Measurements from ENCODE around the gene RPP40.
"Not testable (repeated sequence)": the region's sequence is repeated elsewhere in the genome, so short reads cannot be mapped to it uniquely, and the experiment has no call there.

RPP40 gene

GRCh38 chr6:5020142-5020541 is 16.3 kb upstream of the RPP40 start:
- DNase-seq (ENCODE audit: low read depth in 2 of 2) = no peak
- no peak overlapping the region for H3K4me3 ChIP-seq (replicated peaks in 1 of 2; ENCODE audit: low read depth in 2 of 2, low read length in 2 of 2)
- TF ChIP-seq, protein P1, sequence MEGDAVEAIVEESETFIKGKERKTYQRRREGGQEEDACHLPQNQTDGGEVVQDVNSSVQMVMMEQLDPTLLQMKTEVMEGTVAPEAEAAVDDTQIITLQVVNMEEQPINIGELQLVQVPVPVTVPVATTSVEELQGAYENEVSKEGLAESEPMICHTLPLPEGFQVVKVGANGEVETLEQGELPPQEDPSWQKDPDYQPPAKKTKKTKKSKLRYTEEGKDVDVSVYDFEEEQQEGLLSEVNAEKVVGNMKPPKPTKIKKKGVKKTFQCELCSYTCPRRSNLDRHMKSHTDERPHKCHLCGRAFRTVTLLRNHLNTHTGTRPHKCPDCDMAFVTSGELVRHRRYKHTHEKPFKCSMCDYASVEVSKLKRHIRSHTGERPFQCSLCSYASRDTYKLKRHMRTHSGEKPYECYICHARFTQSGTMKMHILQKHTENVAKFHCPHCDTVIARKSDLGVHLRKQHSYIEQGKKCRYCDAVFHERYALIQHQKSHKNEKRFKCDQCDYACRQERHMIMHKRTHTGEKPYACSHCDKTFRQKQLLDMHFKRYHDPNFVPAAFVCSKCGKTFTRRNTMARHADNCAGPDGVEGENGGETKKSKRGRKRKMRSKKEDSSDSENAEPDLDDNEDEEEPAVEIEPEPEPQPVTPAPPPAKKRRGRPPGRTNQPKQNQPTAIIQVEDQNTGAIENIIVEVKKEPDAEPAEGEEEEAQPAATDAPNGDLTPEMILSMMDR (IDR thresholded peaks at IDR 0.05; ENCODE audit: low read depth, low read length) = no peak

GRCh38 chr6:5014072-5014561 is 10.3 kb upstream of the RPP40 start:
- no peak overlapping the region for H3K4me3 ChIP-seq (replicated peaks in 1 of 2; ENCODE audit: low read depth in 2 of 2, low read length in 2 of 2)
- TF ChIP-seq, protein P1 (IDR thresholded peaks at IDR 0.05; ENCODE audit: low read depth, low read length) = no peak
- no peak for DNase-seq (ENCODE audit: low read depth in 2 of 2)

- peak; percentile 17 to 43 for DNase-seq (ENCODE audit: low read depth in 2 of 2)
- no peak overlapping the region for H3K4me3 ChIP-seq (replicated peaks in 1 of 2; ENCODE audit: low read depth in 2 of 2, low read length in 2 of 2)
- TF ChIP-seq, protein P1 (IDR thresholded peaks at IDR 0.05; ENCODE audit: low read depth, low read length) = no peak
Measured at GRCh38 chr6:5012519-5012918, 8.7 kb upstream of the RPP40 start.

DNA sequence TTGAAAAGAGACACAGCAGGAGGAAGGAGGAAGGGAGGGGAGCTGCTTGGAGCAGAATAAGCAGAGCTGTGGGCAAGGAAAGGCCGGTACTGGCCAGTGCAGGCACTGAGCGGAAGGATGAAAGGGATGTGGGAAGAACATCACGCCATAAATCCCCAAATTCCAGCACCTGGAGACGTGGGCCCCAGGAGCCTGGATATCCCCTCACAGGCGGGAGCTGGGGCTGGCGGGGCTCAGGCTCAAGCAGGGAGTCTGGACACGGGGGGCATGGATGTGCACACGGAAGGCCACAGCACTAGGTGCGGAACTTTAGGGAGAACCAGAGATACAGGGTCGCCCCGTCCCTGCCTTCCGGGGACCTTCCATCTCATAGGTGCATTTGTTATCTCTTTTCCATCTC is 7.5 kb upstream of the RPP40 start:
- no peak for DNase-seq (ENCODE audit: low read depth in 2 of 2)
- H3K4me3 ChIP-seq (replicated peaks in 1 of 2; ENCODE audit: low read depth in 2 of 2, low read length in 2 of 2) = no peak overlapping the region
- TF ChIP-seq, protein P1 (IDR thresholded peaks at IDR 0.05; ENCODE audit: low read depth, low read length) = no peak

DNA sequence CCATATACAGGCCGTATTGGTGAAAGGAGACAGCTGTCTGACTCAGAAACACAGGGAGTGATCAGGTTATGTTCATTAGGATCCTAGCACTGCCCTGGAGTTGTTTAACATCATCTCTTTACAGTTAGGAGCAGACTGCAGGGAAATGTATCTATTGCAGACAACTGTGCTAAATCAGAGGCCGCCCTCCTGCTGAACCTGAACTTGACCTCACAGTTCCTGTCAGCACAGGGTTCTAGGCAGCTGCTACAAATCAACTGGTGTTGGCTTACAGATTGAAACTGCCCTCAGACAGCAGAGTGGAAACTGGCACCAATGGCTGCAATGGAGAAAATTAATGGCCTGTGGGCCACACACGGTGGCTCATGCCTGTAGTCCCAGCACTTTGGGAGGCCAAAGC is 3.7 kb upstream of the RPP40 start:
- H3K4me3 ChIP-seq (replicated peaks in 1 of 2; ENCODE audit: low read depth in 2 of 2, low read length in 2 of 2) = no peak overlapping the region
- DNase-seq (ENCODE audit: low read depth in 2 of 2) = peak in 1 of 2 donors; percentile 5
- TF ChIP-seq, protein P1 (IDR thresholded peaks at IDR 0.05; ENCODE audit: low read depth, low read length) = no peak

- DNase-seq (ENCODE audit: low read depth in 2 of 2) = peak in 1 of 2 donors; percentile 3
- H3K4me3 ChIP-seq (replicated peaks in 1 of 2; ENCODE audit: low read depth in 2 of 2, low read length in 2 of 2) = no peak overlapping the region
Measured at GRCh38 chr6:5006222-5006621, 2.4 kb upstream of the RPP40 start.

DNA sequence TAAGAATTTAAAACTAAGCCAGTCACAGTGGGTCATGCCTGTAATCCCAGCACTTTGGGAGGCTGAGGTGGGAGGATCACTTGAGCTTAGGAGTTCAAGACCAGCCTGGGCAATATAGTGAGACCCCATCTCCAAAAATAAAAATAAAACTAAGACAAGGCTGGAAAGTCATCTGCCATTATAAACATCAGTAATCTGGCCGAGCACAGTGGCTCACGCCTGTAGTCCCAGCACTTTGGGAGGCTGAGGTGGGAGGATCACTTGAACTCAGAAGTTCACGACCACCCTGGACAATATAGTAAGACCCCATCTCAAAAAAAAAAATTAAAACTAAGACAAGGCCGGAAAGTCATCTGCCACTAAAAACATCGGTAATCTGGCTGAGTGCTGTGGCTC is 1.2 kb upstream of the RPP40 start:
- H3K4me3 ChIP-seq (replicated peaks in 1 of 2; ENCODE audit: low read depth in 2 of 2, low read length in 2 of 2); DNase-seq (ENCODE audit: low read depth in 2 of 2): not testable (repeated sequence)

More at GRCh38 chr6:5006222-5006621, 2.4 kb upstream of the RPP40 start:
- TF ChIP-seq, protein P1 (IDR thresholded peaks at IDR 0.05; ENCODE audit: low read depth, low read length) = no peak

All from cardiac fibroblast (primary cell).